Stimulated activated CD8-positive, alpha-beta memory T cell treated with anti-CD3 and anti-CD28 coated beads, Interleukin-7, amount 100 ng/mL, for 1 hour (primary cell): ENCODE measurements around the gene C2CD3.
"Not testable (repeated sequence)": the region's sequence is repeated elsewhere in the genome, so short reads cannot be mapped to it uniquely, and the experiment has no call there.

Experiments used
- DNase-seq, 2 donors: peaks; one replicate each; pipeline ENCODE4 v3.0.0-alpha.2; 2020; ENCODE audit warnings: low read depth in 2 of 2

C2CD3 gene

DNA sequence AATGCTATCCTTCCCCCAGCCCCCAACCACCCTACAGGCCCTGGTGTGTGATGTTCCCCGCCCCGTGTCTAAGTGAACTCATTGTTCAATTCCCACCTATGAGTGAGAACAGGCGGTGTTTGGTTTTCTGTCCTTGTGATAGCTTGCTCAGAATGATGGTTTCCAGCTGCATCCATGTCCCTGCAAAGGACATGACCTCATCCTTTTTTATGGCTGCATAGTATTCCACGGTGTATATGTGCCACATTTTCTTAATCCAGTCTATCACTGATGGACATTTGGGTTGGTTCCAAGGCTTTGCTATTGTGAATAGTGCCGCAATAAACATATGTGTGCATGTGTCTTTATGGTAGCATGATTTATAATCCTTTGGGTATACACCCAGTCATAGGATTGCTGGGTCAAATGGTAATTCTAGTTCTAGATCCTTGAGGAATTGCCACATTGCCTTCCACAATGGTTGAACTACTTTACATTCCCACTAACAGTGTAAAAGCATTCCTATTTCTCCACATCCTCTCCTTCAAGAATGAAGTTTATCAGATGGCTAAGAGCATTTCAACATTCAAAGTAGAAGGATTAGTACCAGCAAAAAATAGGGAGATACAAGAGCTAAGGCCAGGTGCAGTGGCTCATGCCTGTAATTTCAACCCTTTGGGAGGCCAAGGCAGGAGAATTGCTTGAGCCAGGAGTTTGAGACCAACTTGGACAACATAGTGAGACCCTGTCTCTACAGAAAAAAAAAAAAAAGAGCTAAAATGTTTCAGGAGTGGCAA, 50.4 kb downstream of the C2CD3 start:
- DNase-seq: not testable (repeated sequence)

GRCh38 chr11:74116719-74117118, 54.1 kb downstream of the C2CD3 start:
- no peak for DNase-seq

DNA sequence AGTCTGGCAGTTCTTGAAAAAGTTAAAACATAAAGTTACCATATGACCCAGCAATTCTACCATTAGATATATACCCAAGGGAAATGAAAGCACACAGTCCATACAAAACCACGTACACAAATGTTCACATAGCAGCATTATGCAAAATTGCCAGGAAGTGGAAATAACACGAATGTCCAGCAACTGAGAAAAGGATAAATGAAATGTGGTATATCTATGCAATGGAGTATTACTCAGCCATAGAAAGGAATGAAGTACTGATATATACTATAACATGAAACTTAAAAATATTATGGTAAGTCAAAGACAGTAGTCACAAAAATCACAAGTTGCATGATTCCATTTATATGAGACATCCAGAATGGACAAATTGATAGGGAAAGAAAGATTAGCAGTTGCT, 57.9 kb downstream of the C2CD3 start:
- no peak for DNase-seq

DNA sequence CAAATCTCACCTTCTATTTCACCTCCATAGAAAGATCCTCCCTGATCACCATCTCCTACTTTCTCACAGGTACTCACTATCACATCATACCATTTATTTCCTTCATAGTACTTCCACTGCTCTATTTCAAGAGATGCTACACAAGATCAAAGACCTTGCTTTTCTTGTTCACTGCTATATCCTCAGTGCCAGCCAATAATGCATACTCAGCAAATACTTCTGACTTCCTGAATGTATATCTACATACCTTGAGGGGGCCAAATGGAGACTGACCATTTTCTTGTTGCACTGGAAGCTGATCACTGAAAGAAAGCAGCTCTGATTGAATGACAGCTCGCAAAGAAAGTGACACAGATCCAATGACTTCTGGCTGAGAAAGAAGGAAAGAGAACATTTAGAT, 64.7 kb downstream of the C2CD3 start:
- no peak for DNase-seq

DNA sequence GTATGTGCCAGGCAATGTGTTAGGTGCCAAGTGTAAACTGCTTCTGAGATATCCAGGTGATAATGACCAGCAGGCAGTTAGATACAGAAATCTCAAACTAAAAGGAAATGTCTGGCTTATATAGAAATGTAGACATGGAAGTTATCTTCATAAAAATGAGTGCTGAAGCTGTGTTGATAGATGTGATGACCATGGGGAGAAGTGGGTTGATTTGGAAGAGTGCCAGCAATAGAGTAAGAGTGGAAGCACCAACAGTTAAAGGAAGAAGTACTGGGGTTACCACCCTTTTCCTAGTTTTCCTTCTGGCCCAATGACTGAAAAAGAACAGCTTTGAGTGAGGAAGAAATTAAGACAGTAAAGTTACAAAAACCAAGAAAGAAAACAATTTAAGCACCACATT, 68.5 kb downstream of the C2CD3 start:
- DNase-seq: no peak

DNA sequence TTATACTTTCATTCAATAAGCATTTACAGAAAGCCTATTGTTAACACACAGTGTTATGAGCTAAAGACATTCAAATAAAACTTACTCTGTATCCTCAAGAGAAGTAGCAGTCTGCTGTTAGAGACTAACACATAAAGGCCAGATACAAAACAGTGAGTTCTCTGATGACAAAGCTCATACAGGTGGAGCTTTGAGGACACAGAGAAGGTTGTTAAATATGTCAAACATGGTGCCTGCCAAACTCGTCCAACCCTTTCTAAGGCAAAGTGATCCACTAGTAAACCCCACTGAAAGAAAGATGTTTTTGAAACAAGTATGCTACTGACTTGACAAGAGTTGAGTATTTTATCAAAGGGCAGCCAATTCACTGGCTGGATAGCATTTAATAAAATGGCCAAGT, 70.1 kb downstream of the C2CD3 start:
- no peak for DNase-seq

GRCh38 chr11:74100231-74100630, 70.6 kb downstream of the C2CD3 start:
- DNase-seq: no peak

- DNase-seq: no peak
Measured at GRCh38 chr11:74097686-74098237, 73.0 kb downstream of the C2CD3 start.

- no peak for DNase-seq
Measured at GRCh38 chr11:74094393-74094792, 76.4 kb downstream of the C2CD3 start.

DNA sequence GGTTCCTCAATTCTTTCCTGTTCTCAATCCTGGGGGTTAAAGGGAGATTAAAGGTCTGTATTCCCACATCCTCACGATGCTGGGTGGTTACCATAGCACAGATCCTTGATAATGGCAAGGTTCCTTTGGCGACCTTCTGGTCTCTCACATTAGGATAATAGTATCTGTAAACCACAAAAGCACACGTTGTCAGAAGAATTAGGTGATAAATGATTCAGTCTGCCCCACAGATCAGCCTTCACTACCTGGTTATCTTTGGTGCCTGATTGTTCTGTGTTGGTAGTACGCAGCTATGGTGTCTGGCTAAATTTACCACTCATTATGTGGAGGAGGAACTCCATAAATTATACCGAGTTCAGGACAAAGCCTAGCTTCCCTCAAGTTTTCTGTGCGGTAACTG, 78.4 kb downstream of the C2CD3 start:
- DNase-seq: no peak

DNA sequence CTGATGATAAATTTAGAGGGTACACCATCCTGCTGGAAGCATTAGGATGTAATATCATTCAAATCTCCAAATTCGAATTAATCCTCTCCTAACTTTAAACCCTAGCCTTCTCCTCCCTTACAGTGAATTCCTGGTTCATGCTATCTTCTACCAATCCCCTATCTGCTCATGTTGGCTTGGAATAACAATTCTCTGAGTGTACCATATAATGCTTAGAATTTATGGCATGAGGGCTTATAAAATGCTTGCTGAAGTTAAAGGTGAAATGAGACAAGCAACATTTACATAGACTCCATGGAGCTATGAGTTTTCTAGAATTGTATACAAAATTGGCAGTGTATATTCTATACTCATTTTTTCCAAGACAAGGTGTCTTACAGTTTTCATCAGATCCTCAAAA, 79.3 kb downstream of the C2CD3 start:
- no peak for DNase-seq

GRCh38 chr11:74090701-74091100, 80.1 kb downstream of the C2CD3 start:
- DNase-seq: no peak

DNA sequence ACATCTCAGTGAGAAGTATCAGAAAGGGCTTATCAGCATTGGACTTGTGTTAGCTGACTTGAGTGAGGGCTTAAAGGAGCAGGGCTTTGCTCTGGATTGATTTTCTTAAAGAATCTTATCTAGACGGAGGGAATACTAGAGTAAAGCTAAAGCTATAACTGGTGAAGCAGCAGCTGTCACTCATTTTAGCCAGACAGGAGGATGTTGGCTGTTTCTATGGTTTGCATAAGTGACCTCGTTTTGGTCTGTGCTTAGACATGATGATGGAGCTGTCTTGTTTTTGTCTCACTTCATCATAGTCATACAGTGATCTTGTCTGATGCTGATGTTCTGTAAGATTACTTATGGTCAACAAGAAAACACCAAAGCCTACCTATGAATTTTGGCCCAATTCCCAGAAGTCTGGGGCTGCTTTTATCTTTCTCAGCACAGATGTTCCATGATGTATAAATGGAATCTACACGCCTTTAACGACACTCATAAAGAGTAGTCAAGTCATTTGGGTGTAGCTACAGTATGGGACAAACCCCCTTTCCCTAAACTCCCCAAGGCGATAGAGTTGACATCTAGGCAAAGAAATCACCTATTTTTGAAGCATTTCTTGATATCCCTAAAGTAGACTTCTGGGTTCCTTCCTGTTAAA, 84.4 kb downstream of the C2CD3 start:
- no peak for DNase-seq

GRCh38 chr11:74085542-74085892, 85.3 kb downstream of the C2CD3 start:
- DNase-seq: no peak

DNA sequence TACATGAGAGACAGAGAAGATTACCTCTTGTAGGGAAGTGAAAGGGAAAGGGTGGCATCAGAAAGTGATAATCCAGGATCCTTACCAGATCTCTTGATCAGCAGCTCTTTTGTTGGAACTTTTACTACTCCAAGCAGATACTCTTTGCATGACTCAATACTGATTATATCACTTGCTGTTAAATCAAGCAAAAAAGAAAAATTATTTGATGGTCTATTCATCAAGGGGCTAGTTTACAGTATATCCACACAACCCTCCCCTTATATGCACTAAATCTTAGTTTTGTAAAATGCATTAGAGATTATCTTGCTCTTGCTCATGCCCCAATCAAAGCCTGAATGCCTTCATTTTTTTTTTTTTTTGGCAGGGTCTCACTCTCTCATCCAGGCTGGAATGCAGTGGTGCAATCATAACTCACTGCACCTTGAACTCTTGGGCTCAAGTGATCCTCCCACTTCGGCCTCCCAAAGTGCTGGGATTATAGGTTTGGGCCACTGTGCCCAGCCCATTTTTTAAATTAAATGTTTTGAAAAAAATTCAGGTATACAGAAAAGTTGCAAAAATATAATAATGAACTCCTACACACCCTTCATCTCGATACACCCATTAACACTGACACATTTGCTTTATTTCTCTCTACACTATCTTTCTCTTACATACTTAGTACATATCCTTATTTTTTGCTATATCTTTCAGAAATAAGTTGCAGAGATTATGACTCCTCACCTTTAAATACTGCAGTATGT, 85.8 kb downstream of the C2CD3 start:
- DNase-seq: no peak

- not testable (repeated sequence) for DNase-seq
Measured at GRCh38 chr11:74083927-74084326, 86.9 kb downstream of the C2CD3 start.

- no peak for DNase-seq
Measured at GRCh38 chr11:74081428-74081827, 89.4 kb downstream of the C2CD3 start.

GRCh38 chr11:74077193-74077592, 93.6 kb downstream of the C2CD3 start:
- no peak for DNase-seq

GRCh38 chr11:74072721-74073120, 98.1 kb downstream of the C2CD3 start:
- no peak for DNase-seq

- no peak for DNase-seq
Measured at GRCh38 chr11:74072286-74072685, 98.5 kb downstream of the C2CD3 start.

- DNase-seq: no peak
Measured at GRCh38 chr11:74070723-74071492, 99.9 kb downstream of the C2CD3 start.
